Measurements from ENCODE around the gene SAP30L. TPM values are rescaled to one million over a fixed set of nuclear protein-coding genes. Genes with fewer than 3 reads are reported as not detected.

Gene SAP30L
- total RNA-seq, 1 donor from 2014 or later = 43.2 TPM

GRCh38 chr5:154470947-154471870 is 25.4 kb downstream of the SAP30L start:
- no peak for DNase-seq
- no peak for TF ChIP-seq CTCF (IDR thresholded peaks at IDR 0.05)
- intact Hi-C loops (cut with DNase I) = no loop called here
- H3K9me3 ChIP-seq = no peaks in the 10 kb centered on the region
- no peak overlapping the region for H3K27ac ChIP-seq
- ATAC-seq = no peak
- no peak overlapping the region for H3K4me3 ChIP-seq
- peaks cover 79% of the 10 kb centered on the region for H3K27me3 ChIP-seq
- no peaks in the 10 kb centered on the region for H3K36me3 ChIP-seq
- H3K4me1 ChIP-seq = peaks cover 25% of the 10 kb centered on the region

- H3K4me3 ChIP-seq = no peak overlapping the region
- H3K27me3 ChIP-seq = peaks cover 97% of the 10 kb centered on the region
- H3K4me1 ChIP-seq = peaks cover 41% of the 10 kb centered on the region
- DNase-seq = no peak
- intact Hi-C loops (cut with DNase I) = no loop called here
- H3K36me3 ChIP-seq = no peaks in the 10 kb centered on the region
- no peak overlapping the region for H3K27ac ChIP-seq
- H3K9me3 ChIP-seq = no peaks in the 10 kb centered on the region
- no peak for ATAC-seq
- TF ChIP-seq CTCF (IDR thresholded peaks at IDR 0.05) = no peak
These were observed 27.2 kb downstream of the SAP30L start for GRCh38 chr5:154472871-154473580.

GRCh38 chr5:154473581-154474283 is 27.9 kb downstream of the SAP30L start:
- DNase-seq (no peak), ATAC-seq (no peak)
- H3K27ac ChIP-seq = no peak overlapping the region

GRCh38 chr5:154474396-154475334 is 28.9 kb downstream of the SAP30L start:
- Histone ChIP-seq H3K27ac (no peak overlapping the region), H3K4me3 (no peak overlapping the region), H3K27me3 (peaks cover 100% of the 10 kb centered on the region), H3K4me1 (peaks cover 50% of the 10 kb centered on the region), H3K9me3 (no peaks in the 10 kb centered on the region), H3K36me3 (no peaks in the 10 kb centered on the region)
- DNase-seq (no peak), ATAC-seq (no peak)
- intact Hi-C loops (cut with DNase I) = no loop called here
- no peak for TF ChIP-seq CTCF (IDR thresholded peaks at IDR 0.05)

More at GRCh38 chr5:154473581-154474283, 27.9 kb downstream of the SAP30L start:
- H3K4me3 ChIP-seq = no peak overlapping the region
- TF ChIP-seq CTCF (IDR thresholded peaks at IDR 0.05) = no peak
- no peaks in the 10 kb centered on the region for H3K36me3 ChIP-seq
- intact Hi-C loops (cut with DNase I) = no loop called here
- peaks cover 47% of the 10 kb centered on the region for H3K4me1 ChIP-seq
- no peaks in the 10 kb centered on the region for H3K9me3 ChIP-seq
- peaks cover 100% of the 10 kb centered on the region for H3K27me3 ChIP-seq

Data from upper lobe of right lung (tissue), 1 donor.